ENCODE results near the gene ADAMTSL5. TPM values are rescaled to one million over a fixed set of nuclear protein-coding genes. Genes with fewer than 3 reads are reported as not detected.

The ADAMTSL5 gene
- total RNA-seq, 1 experiment from 2014 or later, result 0.86 TPM

GRCh38 chr19:1518471-1518870 lies 5.7 kb upstream of the ADAMTSL5 start:
- BruUV-seq (replicated peaks), result no TSS peak
- intact Hi-C loops (cut with micrococcal nuclease; ENCODE audit: unreplicated experiment), result no loop called here
- Histone ChIP-seq H3K4me3 (ENCODE audit: low read depth, low read length, poor library complexity, severe bottlenecking) (no peak overlapping the region), H3K4me1 (ENCODE audit: insufficient read depth, low read length, poor library complexity, severe bottlenecking) (no peaks in the 10 kb centered on the region), H3K9me3 (ENCODE audit: low read depth, low read length, poor library complexity, severe bottlenecking) (no peaks in the 10 kb centered on the region), H3K27me3 (replicated peaks; ENCODE audit: insufficient read depth, low read depth, low read length, poor library complexity) (peaks cover 6% of the 10 kb centered on the region), H3K27ac (ENCODE audit: low read depth, low read length, poor library complexity, severe bottlenecking) (no peak overlapping the region), H3K36me3 (ENCODE audit: insufficient read depth, low read length, poor library complexity, severe bottlenecking) (no peaks in the 10 kb centered on the region)
- ChIA-PET POLR2A (ENCODE audit: low non-redundant PET) (no interaction called here), CTCF (no interaction called here)
- no peak for TF ChIP-seq EZH2 (IDR thresholded peaks at IDR 0.05; ENCODE audit: borderline replicate concordance, low read depth, low read length, poor library complexity, severe bottlenecking)
- no peak for TF ChIP-seq CTCF (conservative IDR thresholded peaks at IDR 0.05; ENCODE audit: low read depth, low read length)
- no peak for DNase-seq (ENCODE audit: low spot score)

GRCh38 chr19:1516395-1516753 lies 3.6 kb upstream of the ADAMTSL5 start:
- intact Hi-C loops (cut with micrococcal nuclease; ENCODE audit: unreplicated experiment), result no loop called here
- CTCF ChIA-PET, result no interaction called here
- DNase-seq (ENCODE audit: low spot score), result peak; percentile 45
- no peaks in the 10 kb centered on the region for H3K4me1 ChIP-seq (ENCODE audit: insufficient read depth, low read length, poor library complexity, severe bottlenecking)
- H3K9me3 ChIP-seq (ENCODE audit: low read depth, low read length, poor library complexity, severe bottlenecking), result no peaks in the 10 kb centered on the region
- no peak for TF ChIP-seq CTCF (conservative IDR thresholded peaks at IDR 0.05; ENCODE audit: low read depth, low read length)
- no peak for TF ChIP-seq EZH2 (IDR thresholded peaks at IDR 0.05; ENCODE audit: borderline replicate concordance, low read depth, low read length, poor library complexity, severe bottlenecking)
- H3K4me3 ChIP-seq (ENCODE audit: low read depth, low read length, poor library complexity, severe bottlenecking), result no peak overlapping the region
- no TSS peak for BruUV-seq (replicated peaks)
- H3K36me3 ChIP-seq (ENCODE audit: insufficient read depth, low read length, poor library complexity, severe bottlenecking), result no peaks in the 10 kb centered on the region
- POLR2A ChIA-PET (ENCODE audit: low non-redundant PET), result no interaction called here
- H3K27me3 ChIP-seq (replicated peaks; ENCODE audit: insufficient read depth, low read depth, low read length, poor library complexity), result no peaks in the 10 kb centered on the region
- H3K27ac ChIP-seq (ENCODE audit: low read depth, low read length, poor library complexity, severe bottlenecking), result no peak overlapping the region

GRCh38 chr19:1514986-1515721 lies 2.3 kb upstream of the ADAMTSL5 start:
- Histone ChIP-seq H3K9me3 (ENCODE audit: low read depth, low read length, poor library complexity, severe bottlenecking) (no peaks in the 10 kb centered on the region), H3K4me3 (ENCODE audit: low read depth, low read length, poor library complexity, severe bottlenecking) (no peak overlapping the region), H3K4me1 (ENCODE audit: insufficient read depth, low read length, poor library complexity, severe bottlenecking) (peaks cover 6% of the 10 kb centered on the region), H3K36me3 (ENCODE audit: insufficient read depth, low read length, poor library complexity, severe bottlenecking) (no peaks in the 10 kb centered on the region), H3K27me3 (replicated peaks; ENCODE audit: insufficient read depth, low read depth, low read length, poor library complexity) (no peaks in the 10 kb centered on the region), H3K27ac (ENCODE audit: low read depth, low read length, poor library complexity, severe bottlenecking) (no peak overlapping the region)
- DNase-seq (ENCODE audit: low spot score), result no peak
- no TSS peak for BruUV-seq (replicated peaks)
- CTCF ChIA-PET, result no interaction called here
- TF ChIP-seq EZH2 (IDR thresholded peaks at IDR 0.05; ENCODE audit: borderline replicate concordance, low read depth, low read length, poor library complexity, severe bottlenecking), result no peak
- intact Hi-C loops (cut with micrococcal nuclease; ENCODE audit: unreplicated experiment), result no loop called here
- POLR2A ChIA-PET (ENCODE audit: low non-redundant PET), result no interaction called here

- Histone ChIP-seq H3K36me3 (ENCODE audit: insufficient read depth, low read length, poor library complexity, severe bottlenecking) (no peaks in the 10 kb centered on the region), H3K27me3 (replicated peaks; ENCODE audit: insufficient read depth, low read depth, low read length, poor library complexity) (no peaks in the 10 kb centered on the region), H3K27ac (ENCODE audit: low read depth, low read length, poor library complexity, severe bottlenecking) (no peak overlapping the region), H3K9me3 (ENCODE audit: low read depth, low read length, poor library complexity, severe bottlenecking) (no peaks in the 10 kb centered on the region), H3K4me1 (ENCODE audit: insufficient read depth, low read length, poor library complexity, severe bottlenecking) (peaks cover 9% of the 10 kb centered on the region), H3K4me3 (ENCODE audit: low read depth, low read length, poor library complexity, severe bottlenecking) (no peak overlapping the region)
- no TSS peak for BruUV-seq (replicated peaks)
- ChIA-PET POLR2A (ENCODE audit: low non-redundant PET) (no interaction called here), CTCF (no interaction called here)
- no peak for TF ChIP-seq CTCF (conservative IDR thresholded peaks at IDR 0.05; ENCODE audit: low read depth, low read length)
- no peak for TF ChIP-seq EZH2 (IDR thresholded peaks at IDR 0.05; ENCODE audit: borderline replicate concordance, low read depth, low read length, poor library complexity, severe bottlenecking)
- DNase-seq (ENCODE audit: low spot score), result no peak
- intact Hi-C loops (cut with micrococcal nuclease; ENCODE audit: unreplicated experiment), result no loop called here
These were observed 1.5 kb upstream of the ADAMTSL5 start for GRCh38 chr19:1514295-1514661.

Measured in A673 (cell line).